Large intestine (tissue), 3 donors: ENCODE measurements around the gene C2orf76. TPM values are rescaled to one million over a fixed set of nuclear protein-coding genes. Genes with fewer than 3 reads are reported as not detected.

ENCODE experiments used
- DNase-seq, 2 donors: peaks; one replicate each; pipeline versions ENCODE4 v3.0.0 to v3.0.0-alpha.2; 2013
- H3K27ac ChIP-seq: one replicate; pipeline ENCODE4 v1.5.1; 2013; ENCODE audit warnings: low read length
- H3K27me3 ChIP-seq: 2 replicates; pipeline ENCODE4 v1.6.1; 2013; ENCODE audit warnings: low read length; ENCODE audit not compliant: control insufficient read depth, insufficient read depth
- H3K36me3 ChIP-seq: 2 replicates; pipeline ENCODE4 v1.6.1; 2013; ENCODE audit warnings: low read length; ENCODE audit not compliant: control insufficient read depth, insufficient read depth
- H3K4me1 ChIP-seq: one replicate; pipeline ENCODE4 v1.6.1; 2013; ENCODE audit warnings: low read length; ENCODE audit not compliant: control insufficient read depth, insufficient read depth
- H3K4me3 ChIP-seq: one replicate; pipeline ENCODE4 v1.5.1; 2013; ENCODE audit warnings: low read length
- H3K9me3 ChIP-seq: one replicate; pipeline ENCODE4 v1.6.1; 2013; ENCODE audit warnings: mild to moderate bottlenecking, low read depth, low read length, moderate library complexity; ENCODE audit not compliant: control insufficient read depth
- WGBS: methylation state at CpG from one replicate; pipeline ENCODE4 v1.1.5; 2013; ENCODE audit warnings: low lambda C conversion rate; ENCODE audit not compliant: insufficient coverage; 5-methylcytosine and 5-hydroxymethylcytosine counted together
- polyA plus RNA-seq: library from polyadenylated mRNA; unstranded; fragments of 120-200 nt; gene quantifications from one replicate; pipeline ENCODE4 v1.2.1, GENCODE V29; 2013

The C2orf76 gene
- polyA plus RNA-seq, 1 donor: 11.9 TPM

- no peak for DNase-seq
- H3K9me3 ChIP-seq: no peaks in the 10 kb centered on the region
- no peaks in the 10 kb centered on the region for H3K36me3 ChIP-seq
- H3K27me3 ChIP-seq: no peaks in the 10 kb centered on the region
- no peak overlapping the region for H3K4me3 ChIP-seq
- no CpG with 5 or more reads among the region's 6 CpGs for WGBS
- H3K4me1 ChIP-seq: no peaks in the 10 kb centered on the region
- no peak overlapping the region for H3K27ac ChIP-seq
Observed at GRCh38 chr2:119338826-119339561, 27.6 kb downstream of the C2orf76 start.

GRCh38 chr2:119338272-119338671, 28.4 kb downstream of the C2orf76 start:
- Histone ChIP-seq H3K4me3 (no peak overlapping the region), H3K36me3 (no peaks in the 10 kb centered on the region), H3K27me3 (no peaks in the 10 kb centered on the region), H3K9me3 (no peaks in the 10 kb centered on the region), H3K4me1 (no peaks in the 10 kb centered on the region), H3K27ac (no peak overlapping the region)
- DNase-seq: no peak
- no CpG with 5 or more reads among the region's 2 CpGs for WGBS

- Histone ChIP-seq H3K27ac (no peak overlapping the region), H3K9me3 (no peaks in the 10 kb centered on the region), H3K4me3 (no peak overlapping the region), H3K36me3 (no peaks in the 10 kb centered on the region), H3K27me3 (no peaks in the 10 kb centered on the region), H3K4me1 (no peaks in the 10 kb centered on the region)
- no peak for DNase-seq
- WGBS: no CpG with 5 or more reads among the region's 2 CpGs
Observed at GRCh38 chr2:119337749-119338148, 28.9 kb downstream of the C2orf76 start.

- no CpG with 5 or more reads among the region's 2 CpGs for WGBS
- Histone ChIP-seq H3K4me1 (no peaks in the 10 kb centered on the region), H3K9me3 (no peaks in the 10 kb centered on the region), H3K27ac (no peak overlapping the region), H3K4me3 (no peak overlapping the region), H3K27me3 (no peaks in the 10 kb centered on the region), H3K36me3 (no peaks in the 10 kb centered on the region)
- no peak for DNase-seq
Observed at GRCh38 chr2:119333833-119334232, 32.8 kb downstream of the C2orf76 start.

- Histone ChIP-seq H3K9me3 (no peaks in the 10 kb centered on the region), H3K4me3 (no peak overlapping the region), H3K27me3 (no peaks in the 10 kb centered on the region), H3K36me3 (no peaks in the 10 kb centered on the region), H3K27ac (no peak overlapping the region), H3K4me1 (no peaks in the 10 kb centered on the region)
- DNase-seq: no peak
- WGBS: no CpG with 5 or more reads among the region's 3 CpGs
Observed at GRCh38 chr2:119333360-119333759, 33.3 kb downstream of the C2orf76 start.

- Histone ChIP-seq H3K27ac (no peak overlapping the region), H3K4me3 (no peak overlapping the region), H3K36me3 (no peaks in the 10 kb centered on the region), H3K4me1 (no peaks in the 10 kb centered on the region), H3K27me3 (no peaks in the 10 kb centered on the region), H3K9me3 (no peaks in the 10 kb centered on the region)
- 100% methylated on average over 1 of the region's 6 CpGs for WGBS
- no peak for DNase-seq
Observed at GRCh38 chr2:119332953-119333352, 33.7 kb downstream of the C2orf76 start.

- no peaks in the 10 kb centered on the region for H3K36me3 ChIP-seq
- H3K9me3 ChIP-seq: no peaks in the 10 kb centered on the region
- no peaks in the 10 kb centered on the region for H3K27me3 ChIP-seq
- H3K4me3 ChIP-seq: no peak overlapping the region
- no peaks in the 10 kb centered on the region for H3K4me1 ChIP-seq
- H3K27ac ChIP-seq: no peak overlapping the region
- 92% methylated on average over 2 of the region's 6 CpGs for WGBS
- no peak for DNase-seq
Observed at GRCh38 chr2:119327431-119327830, 39.2 kb downstream of the C2orf76 start.

- Histone ChIP-seq H3K4me3 (no peak overlapping the region), H3K4me1 (no peaks in the 10 kb centered on the region), H3K27me3 (no peaks in the 10 kb centered on the region), H3K9me3 (no peaks in the 10 kb centered on the region), H3K27ac (no peak overlapping the region), H3K36me3 (no peaks in the 10 kb centered on the region)
- 80% methylated on average over 1 of the region's 1 CpG for WGBS
- DNase-seq: no peak
Observed at GRCh38 chr2:119326938-119327337, 39.7 kb downstream of the C2orf76 start.

- DNase-seq: peak; percentile 31 to 71
- Histone ChIP-seq H3K4me3 (no peak overlapping the region), H3K27me3 (no peaks in the 10 kb centered on the region), H3K4me1 (no peaks in the 10 kb centered on the region), H3K36me3 (no peaks in the 10 kb centered on the region), H3K9me3 (no peaks in the 10 kb centered on the region), H3K27ac (peak overlapping the region; percentile 9)
- WGBS: 29% methylated on average over 1 of the region's 9 CpGs
Observed at GRCh38 chr2:119324685-119325270, 41.9 kb downstream of the C2orf76 start.

- no CpG with 5 or more reads among the region's 8 CpGs for WGBS
- no peaks in the 10 kb centered on the region for H3K4me1 ChIP-seq
- no peak overlapping the region for H3K27ac ChIP-seq
- H3K9me3 ChIP-seq: no peaks in the 10 kb centered on the region
- no peaks in the 10 kb centered on the region for H3K36me3 ChIP-seq
- no peak overlapping the region for H3K4me3 ChIP-seq
- DNase-seq: no peak
- no peaks in the 10 kb centered on the region for H3K27me3 ChIP-seq
Observed at GRCh38 chr2:119323459-119323858, 43.2 kb downstream of the C2orf76 start.

GRCh38 chr2:119319593-119319992, 47.0 kb downstream of the C2orf76 start:
- Histone ChIP-seq H3K36me3 (no peaks in the 10 kb centered on the region), H3K4me1 (peaks cover 11% of the 10 kb centered on the region), H3K4me3 (no peak overlapping the region), H3K27me3 (no peaks in the 10 kb centered on the region), H3K9me3 (no peaks in the 10 kb centered on the region), H3K27ac (no peak overlapping the region)
- 77% methylated on average over 4 of the region's 7 CpGs for WGBS
- no peak for DNase-seq
